ENCODE results near the gene CHMP2A. TPM values are rescaled to one million over a fixed set of nuclear protein-coding genes. Genes with fewer than 3 reads are reported as not detected.
"Not testable (repeated sequence)": the region's sequence is repeated elsewhere in the genome, so short reads cannot be mapped to it uniquely, and the experiment has no call there.

The CHMP2A gene
- total RNA-seq, 1 donor: 111 TPM

- no peak for DNase-seq (ENCODE audit: low read depth)
- no peak for TF ChIP-seq CTCF (IDR thresholded peaks at IDR 0.05; ENCODE audit: insufficient read depth, low read depth, low read length)
- no peak overlapping the region for H3K4me3 ChIP-seq (ENCODE audit: low read depth, low read length)
Observed at GRCh38 chr19:58510084-58510862, 44.6 kb downstream of the CHMP2A start.

- TF ChIP-seq CTCF (IDR thresholded peaks at IDR 0.05; ENCODE audit: insufficient read depth, low read depth, low read length): no peak
- no peak for DNase-seq (ENCODE audit: low read depth)
- no peak overlapping the region for H3K4me3 ChIP-seq (ENCODE audit: low read depth, low read length)
Observed at GRCh38 chr19:58509731-58510083, 45.2 kb downstream of the CHMP2A start.

GRCh38 chr19:58507602-58508223 lies 47.2 kb downstream of the CHMP2A start:
- DNase-seq (ENCODE audit: low read depth); H3K4me3 ChIP-seq (ENCODE audit: low read depth, low read length): not testable (repeated sequence)

Small RNA genes lying within 50 kb of the gene (small RNA-seq; reads per million reads assigned to genes)
- gene MIR6807: 0.56 reads per million
- not detected for gene RN7SL525P

Other genes with a start within 250 kb of the CHMP2A start
- 30.6 and 34.5 TPM in 2 replicates for gene ERVK3-1, start 249.7 kb downstream of the CHMP2A start, total RNA-seq
- gene ZSCAN22, start 228.1 kb downstream of the CHMP2A start, total RNA-seq: 2.6 and 3.0 TPM in 2 replicates
- gene A1BG, start 201.6 kb downstream of the CHMP2A start, total RNA-seq: 1.3 TPM in 2 replicates
- 0.32 and 0.86 TPM in 2 replicates for gene ZNF497, start 192.4 kb downstream of the CHMP2A start, total RNA-seq
- 1.7 and 2.9 TPM in 2 replicates for gene ZNF837, start 174.1 kb downstream of the CHMP2A start, total RNA-seq
- 1,142 and 1,183 TPM in 2 replicates for gene RPS5, start 167.8 kb downstream of the CHMP2A start, total RNA-seq
- gene RNF225, start 159.4 kb downstream of the CHMP2A start, total RNA-seq: under 0.01 TPM in 1 of 2 replicates, not detected in the other
- 18.4 and 26.3 TPM in 2 replicates for gene ZNF584, start 146.5 kb downstream of the CHMP2A start, total RNA-seq
- gene ZNF132, start 115.0 kb downstream of the CHMP2A start, total RNA-seq: 8.7 and 11.7 TPM in 2 replicates
- gene ZNF324B, start 103.5 kb downstream of the CHMP2A start, total RNA-seq: 10.4 and 11.6 TPM in 2 replicates
- 16.8 and 17.4 TPM in 2 replicates for gene ZNF324, start 88.0 kb downstream of the CHMP2A start, total RNA-seq
- 7.3 and 8.7 TPM in 2 replicates for gene ZNF446, start 78.8 kb downstream of the CHMP2A start, total RNA-seq
- gene SLC27A5, start 43.1 kb downstream of the CHMP2A start, total RNA-seq: 3.0 and 4.5 TPM in 2 replicates
- gene ZBTB45, start 35.3 kb downstream of the CHMP2A start, total RNA-seq: 4.7 and 6.1 TPM in 2 replicates
- gene TRIM28, start 11.0 kb downstream of the CHMP2A start, total RNA-seq: 295 and 389 TPM in 2 replicates
- 78.3 and 81.6 TPM in 2 replicates for gene UBE2M, start 3.5 kb upstream of the CHMP2A start, total RNA-seq
- 15.5 and 16.1 TPM in 2 replicates for gene MZF1, start 18.2 kb upstream of the CHMP2A start, total RNA-seq

Measured in fibroblast of villous mesenchyme (primary cell).